ENCODE data around the gene KRT2. TPM values are rescaled to one million over a fixed set of nuclear protein-coding genes. Genes with fewer than 3 reads are reported as not detected.

KRT2 gene
- total RNA-seq, 6 experiments from 2014 or later: not detected

- Histone ChIP-seq H3K27ac (no peak overlapping the region), H3K9me3 (no peaks in the 10 kb centered on the region), H3K4me1 (peaks cover 0 to 4% (median 0%) of the 10 kb centered on the region in 4 donors), H3K4me3 (no peak overlapping the region), H3K27me3 (no peaks in the 10 kb centered on the region), H3K36me3 (no peaks in the 10 kb centered on the region)
- intact Hi-C loops (cut with DNase I): no loop called here
- ATAC-seq (no peak), DNase-seq (no peak)
- no peak for TF ChIP-seq POLR2A (IDR thresholded peaks at IDR 0.05)
- TF ChIP-seq, protein P1, sequence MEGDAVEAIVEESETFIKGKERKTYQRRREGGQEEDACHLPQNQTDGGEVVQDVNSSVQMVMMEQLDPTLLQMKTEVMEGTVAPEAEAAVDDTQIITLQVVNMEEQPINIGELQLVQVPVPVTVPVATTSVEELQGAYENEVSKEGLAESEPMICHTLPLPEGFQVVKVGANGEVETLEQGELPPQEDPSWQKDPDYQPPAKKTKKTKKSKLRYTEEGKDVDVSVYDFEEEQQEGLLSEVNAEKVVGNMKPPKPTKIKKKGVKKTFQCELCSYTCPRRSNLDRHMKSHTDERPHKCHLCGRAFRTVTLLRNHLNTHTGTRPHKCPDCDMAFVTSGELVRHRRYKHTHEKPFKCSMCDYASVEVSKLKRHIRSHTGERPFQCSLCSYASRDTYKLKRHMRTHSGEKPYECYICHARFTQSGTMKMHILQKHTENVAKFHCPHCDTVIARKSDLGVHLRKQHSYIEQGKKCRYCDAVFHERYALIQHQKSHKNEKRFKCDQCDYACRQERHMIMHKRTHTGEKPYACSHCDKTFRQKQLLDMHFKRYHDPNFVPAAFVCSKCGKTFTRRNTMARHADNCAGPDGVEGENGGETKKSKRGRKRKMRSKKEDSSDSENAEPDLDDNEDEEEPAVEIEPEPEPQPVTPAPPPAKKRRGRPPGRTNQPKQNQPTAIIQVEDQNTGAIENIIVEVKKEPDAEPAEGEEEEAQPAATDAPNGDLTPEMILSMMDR (IDR thresholded peaks at IDR 0.05): no peak
- WGBS (ENCODE audit: insufficient coverage, low coverage, low lambda C conversion rate, missing lambda C conversion rate): 88% methylated on average over 1 of the region's 1 CpG
Measured at GRCh38 chr12:52689936-52690335, 37.9 kb upstream of the KRT2 start.

DNA sequence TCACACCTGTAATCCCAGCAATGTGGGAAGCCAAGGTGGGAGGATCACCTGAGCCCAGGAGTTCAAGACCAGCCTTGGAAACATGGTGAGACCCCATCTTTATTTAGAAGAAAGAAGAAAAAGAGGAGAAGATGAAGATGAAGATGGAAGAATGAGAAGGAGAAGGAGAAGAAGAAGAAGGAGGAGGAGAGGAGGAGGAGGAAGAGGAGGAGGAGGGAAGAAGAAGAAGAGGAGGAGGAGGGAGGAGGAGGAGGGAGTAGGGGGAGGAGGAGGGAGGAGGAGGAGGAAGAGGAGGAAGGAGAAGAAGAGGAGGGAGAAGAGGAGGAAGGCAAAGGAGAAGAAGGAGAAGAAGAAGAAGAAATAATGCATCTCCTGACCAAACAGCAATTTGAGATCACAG is 37.2 kb upstream of the KRT2 start:
- intact Hi-C loops (cut with DNase I): no loop called here
- H3K27me3 ChIP-seq: no peaks in the 10 kb centered on the region
- ATAC-seq (no peak), DNase-seq (no peak)
- no peak overlapping the region for H3K27ac ChIP-seq
- no peak overlapping the region for H3K4me3 ChIP-seq
- H3K4me1 ChIP-seq: peaks cover 0 to 4% (median 0%) of the 10 kb centered on the region in 4 donors
- no peak for TF ChIP-seq POLR2A (IDR thresholded peaks at IDR 0.05)
- no peaks in the 10 kb centered on the region for H3K9me3 ChIP-seq
- no peaks in the 10 kb centered on the region for H3K36me3 ChIP-seq

GRCh38 chr12:52688481-52688880 is 36.5 kb upstream of the KRT2 start:
- intact Hi-C loops (cut with DNase I): no loop called here
- H3K9me3 ChIP-seq: no peaks in the 10 kb centered on the region
- TF ChIP-seq, protein P1 (IDR thresholded peaks at IDR 0.05): no peak
- no peak for TF ChIP-seq POLR2A (IDR thresholded peaks at IDR 0.05)
- no peaks in the 10 kb centered on the region for H3K27me3 ChIP-seq
- DNase-seq (no peak), ATAC-seq (no peak)
- no peaks in the 10 kb centered on the region for H3K36me3 ChIP-seq
- 72% methylated on average over 2 of the region's 2 CpGs for WGBS (ENCODE audit: insufficient coverage, low coverage, low lambda C conversion rate, missing lambda C conversion rate)
- H3K4me3 ChIP-seq: no peak overlapping the region
- H3K27ac ChIP-seq: no peak overlapping the region
- peaks cover 0 to 4% (median 0%) of the 10 kb centered on the region in 4 donors for H3K4me1 ChIP-seq

- Histone ChIP-seq H3K4me1 (peaks cover 0 to 4% (median 0%) of the 10 kb centered on the region in 4 donors), H3K4me3 (no peak overlapping the region), H3K27ac (no peak overlapping the region), H3K36me3 (no peaks in the 10 kb centered on the region), H3K27me3 (no peaks in the 10 kb centered on the region), H3K9me3 (no peaks in the 10 kb centered on the region)
- intact Hi-C loops (cut with DNase I): no loop called here
- no peak for ATAC-seq
- TF ChIP-seq, protein P1 (IDR thresholded peaks at IDR 0.05): no peak
- TF ChIP-seq POLR2A (IDR thresholded peaks at IDR 0.05): no peak
- DNase-seq: no peak
- 43% methylated on average over 7 of the region's 8 CpGs for WGBS (ENCODE audit: insufficient coverage, low coverage, low lambda C conversion rate, missing lambda C conversion rate)
Measured at GRCh38 chr12:52687497-52688385, 35.7 kb upstream of the KRT2 start.

- no peak for TF ChIP-seq POLR2A (IDR thresholded peaks at IDR 0.05)
- TF ChIP-seq, protein P1 (IDR thresholded peaks at IDR 0.05): no peak
- H3K27me3 ChIP-seq: no peaks in the 10 kb centered on the region
- WGBS (ENCODE audit: insufficient coverage, low coverage, low lambda C conversion rate, missing lambda C conversion rate): 47% methylated on average over 9 of the region's 9 CpGs
- no peak for ATAC-seq
- H3K27ac ChIP-seq: no peak overlapping the region
- H3K4me1 ChIP-seq: peaks cover 0 to 4% (median 0%) of the 10 kb centered on the region in 4 donors
- intact Hi-C loops (cut with DNase I): no loop called here
- no peaks in the 10 kb centered on the region for H3K36me3 ChIP-seq
- DNase-seq: no peak
- no peak overlapping the region for H3K4me3 ChIP-seq
- H3K9me3 ChIP-seq: no peaks in the 10 kb centered on the region
Measured at GRCh38 chr12:52686756-52687487, 34.9 kb upstream of the KRT2 start.
